ES-I3 (cell line): ENCODE data around the gene LCN1.
A peak's percentile ranks its signal among the peaks of the same experiment; 100 is the strongest.

Source experiments
- H3K36me3 ChIP-seq: 2 replicates; pipeline ENCODE4 v1.6.1; 2013; ENCODE audit warnings: mild to moderate bottlenecking, low read length, control low read depth, moderate library complexity; ENCODE audit not compliant: insufficient read depth
- H3K4me1 ChIP-seq: 2 replicates; pipeline ENCODE4 v1.6.1; 2013; ENCODE audit warnings: mild to moderate bottlenecking, control low read depth, low read length; ENCODE audit not compliant: insufficient read depth
- H3K9ac ChIP-seq: 2 replicates; pipeline ENCODE4 v1.6.1; 2013; ENCODE audit warnings: low read depth, mild to moderate bottlenecking, low read length, moderate library complexity
- H3K9me3 ChIP-seq: 2 replicates; pipeline ENCODE4 v1.6.1; 2013; ENCODE audit warnings: mild to moderate bottlenecking, low read length, moderate library complexity; ENCODE audit not compliant: control insufficient read depth, insufficient read depth

Gene LCN1

GRCh38 chr9:135516132-135516860 is 4.9 kb upstream of the LCN1 start:
- Histone ChIP-seq H3K9me3 (no peaks in the 10 kb centered on the region), H3K9ac (no peak overlapping the region), H3K36me3 (no peaks in the 10 kb centered on the region), H3K4me1 (peaks cover 6% of the 10 kb centered on the region; the same call in 1 of the 2 replicates)

GRCh38 chr9:135517407-135517822 is 3.8 kb upstream of the LCN1 start:
- no peaks in the 10 kb centered on the region for H3K9me3 ChIP-seq
- H3K4me1 ChIP-seq = peaks cover 9% of the 10 kb centered on the region; the same call in 1 of the 2 replicates
- no peaks in the 10 kb centered on the region for H3K36me3 ChIP-seq
- H3K9ac ChIP-seq = no peak overlapping the region

- H3K36me3 ChIP-seq = no peaks in the 10 kb centered on the region
- H3K9me3 ChIP-seq = no peaks in the 10 kb centered on the region
- H3K9ac ChIP-seq = no peak overlapping the region
- peaks cover 6% of the 10 kb centered on the region; the same call in 1 of the 2 replicates for H3K4me1 ChIP-seq
Observed at GRCh38 chr9:135519179-135519971, 1.9 kb upstream of the LCN1 start.

- no peaks in the 10 kb centered on the region for H3K36me3 ChIP-seq
- H3K9me3 ChIP-seq = no peaks in the 10 kb centered on the region
- H3K4me1 ChIP-seq = peaks cover 6% of the 10 kb centered on the region; the same call in 1 of the 2 replicates
- H3K9ac ChIP-seq = no peak overlapping the region
Observed at GRCh38 chr9:135521608-135522095, 412 bp downstream of the LCN1 start.

GRCh38 chr9:135522137-135522877 is 1.1 kb downstream of the LCN1 start:
- peaks cover 12% of the 10 kb centered on the region; the same call in 1 of the 2 replicates for H3K4me1 ChIP-seq

DNA sequence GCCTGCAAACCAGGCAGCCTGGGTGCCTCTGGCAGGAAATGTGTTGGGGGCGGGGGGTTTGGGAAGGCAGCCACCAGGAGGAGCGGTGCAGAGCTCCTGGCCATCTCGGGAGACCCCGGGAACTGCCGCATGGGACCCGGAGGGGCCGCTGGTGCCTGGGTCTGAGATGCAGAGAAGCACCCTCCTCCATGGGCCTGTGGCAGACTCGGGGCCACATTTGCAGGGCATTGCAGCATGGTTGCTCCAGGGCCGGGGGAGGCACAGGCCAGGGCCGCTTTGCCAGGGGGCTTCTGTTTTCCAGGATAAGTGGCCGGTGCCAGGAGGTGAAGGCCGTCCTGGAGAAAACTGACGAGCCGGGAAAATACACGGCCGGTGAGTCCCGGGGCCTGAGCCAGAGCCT is 1.7 kb downstream of the LCN1 start:
- Histone ChIP-seq H3K9me3 (no peaks in the 10 kb centered on the region), H3K36me3 (no peaks in the 10 kb centered on the region), H3K4me1 (peaks cover 12% of the 10 kb centered on the region; the same call in 1 of the 2 replicates), H3K9ac (no peak overlapping the region)

More at GRCh38 chr9:135522137-135522877, 1.1 kb downstream of the LCN1 start:
- H3K9ac ChIP-seq = no peak overlapping the region
- no peaks in the 10 kb centered on the region for H3K36me3 ChIP-seq
- no peaks in the 10 kb centered on the region for H3K9me3 ChIP-seq

- Histone ChIP-seq H3K9me3 (no peaks in the 10 kb centered on the region), H3K4me1 (peaks cover 12% of the 10 kb centered on the region; the same call in 1 of the 2 replicates), H3K36me3 (no peaks in the 10 kb centered on the region), H3K9ac (no peak overlapping the region)
Observed at GRCh38 chr9:135523521-135524129, 2.4 kb downstream of the LCN1 start.

GRCh38 chr9:135524130-135524861 is 3.1 kb downstream of the LCN1 start:
- Histone ChIP-seq H3K4me1 (peaks cover 12% of the 10 kb centered on the region; the same call in 1 of the 2 replicates), H3K9me3 (no peaks in the 10 kb centered on the region), H3K36me3 (no peaks in the 10 kb centered on the region), H3K9ac (no peak overlapping the region)

GRCh38 chr9:135525241-135526088 is 4.2 kb downstream of the LCN1 start:
- H3K4me1 ChIP-seq = peaks cover 12% of the 10 kb centered on the region; the same call in 1 of the 2 replicates
- H3K9ac ChIP-seq = no peak overlapping the region
- H3K36me3 ChIP-seq = no peaks in the 10 kb centered on the region
- H3K9me3 ChIP-seq = no peaks in the 10 kb centered on the region

DNA sequence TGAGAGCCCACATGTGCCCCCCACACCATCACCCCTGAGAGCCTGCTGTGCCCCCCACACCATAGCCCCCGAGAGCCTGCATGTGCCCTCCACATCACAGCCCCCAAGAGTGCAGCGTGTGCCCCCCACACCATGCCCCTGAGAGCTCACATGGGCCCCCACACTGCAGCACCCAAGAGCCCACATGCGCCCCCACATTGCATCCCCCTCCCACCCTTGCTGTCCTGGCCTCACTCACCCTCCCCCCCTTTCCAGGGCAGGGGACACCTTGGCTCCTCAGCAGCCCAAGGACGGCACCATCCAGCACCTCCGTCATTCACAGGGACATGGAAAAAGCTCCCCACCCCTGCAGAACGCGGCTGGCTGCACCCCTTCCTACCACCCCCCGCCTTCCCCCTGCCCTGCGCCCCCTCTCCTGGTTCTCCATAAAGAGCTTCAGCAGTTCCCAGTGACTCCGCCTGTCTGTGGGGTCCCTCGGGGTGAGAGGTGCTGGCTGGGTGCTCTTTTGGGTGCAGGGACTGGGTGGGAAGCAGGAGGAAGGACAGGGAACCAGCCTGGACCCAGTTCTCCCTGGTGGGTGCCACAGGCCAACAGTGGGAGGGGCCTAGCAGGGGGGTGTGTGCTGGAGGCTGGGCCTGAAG is 5.0 kb downstream of the LCN1 start:
- no peak overlapping the region for H3K9ac ChIP-seq
- H3K4me1 ChIP-seq = peaks cover 12% of the 10 kb centered on the region; the same call in 1 of the 2 replicates
- H3K36me3 ChIP-seq = no peaks in the 10 kb centered on the region
- H3K9me3 ChIP-seq = no peaks in the 10 kb centered on the region

DNA sequence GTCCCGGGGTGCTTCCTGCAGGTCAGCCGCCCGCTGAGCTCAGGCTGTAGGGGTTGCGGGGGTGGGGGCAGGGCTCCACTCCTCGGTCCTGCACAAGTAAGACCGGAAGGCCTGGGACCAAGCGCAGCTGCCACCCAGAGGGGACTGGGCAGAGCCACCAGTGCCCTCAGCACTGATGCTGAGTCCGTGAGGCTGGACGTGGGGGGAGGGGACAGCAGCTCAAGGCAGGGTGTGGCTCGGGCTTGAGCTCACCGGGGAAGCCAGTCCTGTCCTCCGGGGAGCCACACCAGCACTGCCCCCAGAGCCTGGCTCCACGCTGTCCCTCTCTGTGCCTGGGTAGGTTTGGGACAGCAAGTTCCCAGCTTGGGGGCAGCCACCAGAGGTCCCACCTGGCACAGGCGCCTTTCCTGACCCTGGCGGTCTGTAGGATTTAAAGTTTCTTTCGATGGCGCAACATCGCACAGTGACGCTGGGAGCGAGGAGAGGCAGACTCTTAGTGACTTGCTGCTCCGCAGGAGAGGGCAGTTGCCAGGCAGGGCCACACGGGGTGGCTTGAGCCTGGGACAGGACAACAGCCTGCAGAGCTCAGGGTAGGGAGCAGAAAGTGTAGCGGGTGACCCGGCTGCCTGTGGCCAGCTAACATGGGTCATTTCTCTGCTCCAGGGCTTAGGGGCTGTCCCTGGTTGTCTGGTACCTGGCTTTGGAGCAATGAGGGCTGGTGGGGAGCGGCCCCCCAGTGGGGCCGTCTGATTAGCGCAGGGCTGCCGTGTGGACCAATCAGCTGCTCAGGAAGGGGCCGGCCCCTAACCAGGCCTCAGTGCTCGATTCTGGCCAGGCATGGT is 5.7 kb downstream of the LCN1 start:
- no peaks in the 10 kb centered on the region for H3K9me3 ChIP-seq
- peaks cover 12% of the 10 kb centered on the region; the same call in 1 of the 2 replicates for H3K4me1 ChIP-seq
- peak overlapping the region; percentile 2; the same call in 1 of the 2 replicates for H3K9ac ChIP-seq
- no peaks in the 10 kb centered on the region for H3K36me3 ChIP-seq
